Measurements from ENCODE around the gene DUOX2. TPM values are rescaled to one million over a fixed set of nuclear protein-coding genes. Genes with fewer than 3 reads are reported as not detected.
"Not testable (repeated sequence)": the region's sequence is repeated elsewhere in the genome, so short reads cannot be mapped to it uniquely, and the experiment has no call there.

DUOX2 gene
- total RNA-seq, 1 donor from 2014 or later, result not detected

DNA sequence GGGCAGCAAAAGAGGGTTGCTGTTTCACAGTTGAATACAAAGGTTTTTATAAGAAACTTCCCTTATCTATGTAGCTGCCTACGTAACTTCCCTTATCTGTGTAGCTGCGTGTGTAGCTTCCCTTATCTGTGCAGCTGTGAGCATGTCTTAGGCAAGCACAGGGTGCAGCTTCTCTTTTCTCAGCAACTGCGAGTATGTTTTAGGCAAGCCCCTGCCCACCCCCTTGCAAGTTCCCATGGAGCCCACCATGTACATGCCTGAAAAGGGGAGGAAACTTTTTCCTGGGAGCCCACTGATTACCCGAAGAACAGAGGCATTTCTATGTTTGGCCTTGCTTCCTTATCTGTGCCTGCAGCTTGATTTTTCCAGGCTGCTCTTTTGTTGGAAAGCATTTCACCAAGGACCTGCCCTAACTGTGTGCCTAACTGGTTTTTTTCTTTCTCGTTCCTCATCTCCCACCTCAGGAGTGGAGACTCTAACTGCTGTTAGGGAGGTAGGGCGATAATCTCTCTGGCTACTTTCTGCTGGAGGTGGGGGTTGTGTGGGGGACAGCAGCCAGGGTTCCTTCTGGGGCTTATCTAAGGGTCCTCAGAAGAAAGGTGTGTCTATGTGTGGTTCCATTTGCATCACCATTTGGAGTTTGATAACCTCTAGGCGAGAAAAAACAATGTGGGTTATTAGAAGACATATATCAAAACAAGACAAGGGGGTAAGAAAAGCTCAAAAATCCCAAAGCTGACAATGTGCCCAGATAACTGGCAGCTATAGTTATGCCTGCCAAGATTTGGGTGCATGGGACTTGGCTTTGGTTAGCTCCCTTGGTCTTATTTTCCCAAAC lies 65.0 kb downstream of the DUOX2 start:
- no peak for DNase-seq (ENCODE audit: extremely low spot score, unreplicated experiment)
- Mint-ChIP-seq H3K4me3 (ENCODE audit: unreplicated experiment) (no peak overlapping the region), H3K36me3 (ENCODE audit: unreplicated experiment) (peaks cover 3% of the 10 kb centered on the region), H3K27me3 (ENCODE audit: unreplicated experiment) (no peaks in the 10 kb centered on the region), H3K27ac (ENCODE audit: unreplicated experiment) (no peak overlapping the region), H3K4me1 (ENCODE audit: unreplicated experiment) (no peaks in the 10 kb centered on the region), H3K9me3 (ENCODE audit: unreplicated experiment) (peaks cover 3% of the 10 kb centered on the region)
- TF ChIP-seq CTCF (IDR thresholded peaks at IDR 0.05), result no peak

- H3K27ac Mint-ChIP-seq (ENCODE audit: unreplicated experiment); H3K4me1 Mint-ChIP-seq (ENCODE audit: unreplicated experiment); DNase-seq (ENCODE audit: extremely low spot score, unreplicated experiment); H3K9me3 Mint-ChIP-seq (ENCODE audit: unreplicated experiment); H3K36me3 Mint-ChIP-seq (ENCODE audit: unreplicated experiment); H3K4me3 Mint-ChIP-seq (ENCODE audit: unreplicated experiment); H3K27me3 Mint-ChIP-seq (ENCODE audit: unreplicated experiment): not testable (repeated sequence)
These were observed 65.6 kb downstream of the DUOX2 start for GRCh38 chr15:45048449-45048793.

- not testable (repeated sequence) for H3K27ac Mint-ChIP-seq (ENCODE audit: unreplicated experiment); H3K36me3 Mint-ChIP-seq (ENCODE audit: unreplicated experiment); DNase-seq (ENCODE audit: extremely low spot score, unreplicated experiment); H3K4me3 Mint-ChIP-seq (ENCODE audit: unreplicated experiment); H3K27me3 Mint-ChIP-seq (ENCODE audit: unreplicated experiment); H3K4me1 Mint-ChIP-seq (ENCODE audit: unreplicated experiment); H3K9me3 Mint-ChIP-seq (ENCODE audit: unreplicated experiment)
These were observed 69.7 kb downstream of the DUOX2 start for GRCh38 chr15:45044270-45044669.

DNA sequence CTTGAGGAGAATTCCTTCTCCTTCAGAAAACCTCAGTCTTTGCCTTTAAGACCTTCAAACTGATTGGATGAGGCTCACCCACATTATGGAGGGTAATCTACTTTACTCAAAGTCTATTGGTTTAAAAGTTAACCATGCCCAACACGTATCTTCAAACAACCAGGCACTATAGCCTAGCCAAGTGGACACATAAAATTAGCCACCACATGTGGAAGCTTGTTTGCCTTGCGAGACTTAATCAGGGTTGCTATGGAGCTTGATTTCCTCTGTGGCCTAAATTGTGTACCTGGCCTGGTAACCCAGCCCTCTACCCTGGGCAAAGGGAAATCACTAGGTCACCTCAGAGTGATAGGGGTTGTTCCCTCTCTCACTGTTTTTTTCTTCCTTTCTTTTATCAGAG lies 71.1 kb downstream of the DUOX2 start:
- not testable (repeated sequence) for H3K4me3 Mint-ChIP-seq (ENCODE audit: unreplicated experiment); H3K27me3 Mint-ChIP-seq (ENCODE audit: unreplicated experiment); H3K36me3 Mint-ChIP-seq (ENCODE audit: unreplicated experiment); DNase-seq (ENCODE audit: extremely low spot score, unreplicated experiment); H3K27ac Mint-ChIP-seq (ENCODE audit: unreplicated experiment); H3K9me3 Mint-ChIP-seq (ENCODE audit: unreplicated experiment); H3K4me1 Mint-ChIP-seq (ENCODE audit: unreplicated experiment)

Other genes starting within 250 kb of the DUOX2 start
- gene TERB2, start 157.5 kb downstream of the DUOX2 start, total RNA-seq, result not detected in 2 replicates
- gene SORD, start 91.0 kb downstream of the DUOX2 start, total RNA-seq, result 9.6 and 9.8 TPM in 2 replicates
- not detected in 2 replicates for gene DUOXA2, start 154 bp upstream of the DUOX2 start, total RNA-seq
- gene DUOXA1, start 15.7 kb upstream of the DUOX2 start, total RNA-seq, result not detected in 2 replicates
- not detected in 2 replicates for gene DUOX1, start 15.8 kb upstream of the DUOX2 start, total RNA-seq
- 15.7 and 15.8 TPM in 2 replicates for gene SHF, start 73.8 kb upstream of the DUOX2 start, total RNA-seq
- not detected in 2 replicates for gene SLC28A2, start 138.1 kb upstream of the DUOX2 start, total RNA-seq

Data from osteocyte (in vitro differentiated cells).